ENCODE results near the gene PC. TPM values are rescaled to one million over a fixed set of nuclear protein-coding genes. Genes with fewer than 3 reads are reported as not detected.

PC gene
- polyA plus RNA-seq, 1 of the 3 experiments (the other 2 are of a cell fraction) = 9.7 TPM

DNA sequence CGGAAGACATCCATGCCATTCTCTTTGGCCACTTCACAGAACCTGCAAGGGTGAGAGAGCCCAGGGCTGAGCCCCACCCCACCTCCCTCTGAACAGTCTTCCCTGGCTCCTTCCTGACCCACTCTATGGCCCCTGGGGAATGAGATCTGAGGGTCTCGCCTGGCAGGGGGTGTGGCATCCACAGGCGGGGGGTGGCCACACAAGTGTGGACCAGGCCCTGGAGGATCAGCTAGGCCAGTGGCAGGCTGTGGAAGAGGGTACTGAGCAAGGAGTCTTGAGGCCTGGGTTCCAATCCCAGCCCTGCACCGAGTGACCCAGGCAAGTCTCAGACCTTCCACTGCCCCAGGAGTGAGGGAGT, 107.0 kb downstream of the PC start:
- no peaks in the 10 kb centered on the region for H3K27me3 ChIP-seq (ENCODE audit: insufficient read depth)
- no peaks in the 10 kb centered on the region for H3K79me2 ChIP-seq (ENCODE audit: insufficient read depth)
- peak; percentile 27 for DNase-seq
- no peak overlapping the region for H3K4me2 ChIP-seq
- H3F3A ChIP-seq (replicated peaks; ENCODE audit: insufficient read depth) = no peaks in the 10 kb centered on the region
- no peaks in the 10 kb centered on the region for H3K9me2 ChIP-seq
- H3K36me3 ChIP-seq (replicated peaks in 1 of 2; ENCODE audit: control insufficient read depth in 1 of 2, insufficient read depth in 2 of 2, low read length in 1 of 2) = peaks cover 0 to 22% of the 10 kb centered on the region in 2 experiments
- no peak overlapping the region for H3K9ac ChIP-seq
- H3K9me3 ChIP-seq = no peaks in the 10 kb centered on the region
- H3K4me3 ChIP-seq (ENCODE audit: low read depth in 2 of 2, low read length in 1 of 2) = no peak overlapping the region
- ChIA-PET CTCF (interaction anchor here (0.7 to 1.7 kb wide), 2 partner anchors 33 to 124 kb away, joined by 3 to 9 read pairs; no protein-coding TSS in a partner anchor), POLR2A (no interaction called here)
- TF ChIP-seq MAX (IDR thresholded peaks at IDR 0.05; ENCODE audit: low read depth) (no peak), RCOR1 (IDR thresholded peaks at IDR 0.05; ENCODE audit: low read length) (no peak), EP300 (IDR thresholded peaks at IDR 0.05; ENCODE audit: borderline replicate concordance in 1 of 2, low read depth in 1 of 2, low read length in 1 of 2) (no peak), TEAD4 (IDR thresholded peaks at IDR 0.05; ENCODE audit: borderline replicate concordance, insufficient read depth) (no peak)
- WGBS (ENCODE audit: low lambda C conversion rate) = 100% methylated on average over 3 of the region's 4 CpGs
- H3K4me1 ChIP-seq (ENCODE audit: control insufficient read depth in 1 of 2, insufficient read depth in 2 of 2, low read depth in 1 of 2, low read length in 1 of 2) = peaks cover 0 to 5% of the 10 kb centered on the region in 2 experiments; a peak in 1 of 4 replicates
- no peak overlapping the region for H3K27ac ChIP-seq (ENCODE audit: low read depth in 2 of 2, low read length in 1 of 2)
- no peak overlapping the region for H2AFZ ChIP-seq (ENCODE audit: low read depth)
- no peaks in the 10 kb centered on the region for H4K20me1 ChIP-seq (ENCODE audit: insufficient read depth)

DNA sequence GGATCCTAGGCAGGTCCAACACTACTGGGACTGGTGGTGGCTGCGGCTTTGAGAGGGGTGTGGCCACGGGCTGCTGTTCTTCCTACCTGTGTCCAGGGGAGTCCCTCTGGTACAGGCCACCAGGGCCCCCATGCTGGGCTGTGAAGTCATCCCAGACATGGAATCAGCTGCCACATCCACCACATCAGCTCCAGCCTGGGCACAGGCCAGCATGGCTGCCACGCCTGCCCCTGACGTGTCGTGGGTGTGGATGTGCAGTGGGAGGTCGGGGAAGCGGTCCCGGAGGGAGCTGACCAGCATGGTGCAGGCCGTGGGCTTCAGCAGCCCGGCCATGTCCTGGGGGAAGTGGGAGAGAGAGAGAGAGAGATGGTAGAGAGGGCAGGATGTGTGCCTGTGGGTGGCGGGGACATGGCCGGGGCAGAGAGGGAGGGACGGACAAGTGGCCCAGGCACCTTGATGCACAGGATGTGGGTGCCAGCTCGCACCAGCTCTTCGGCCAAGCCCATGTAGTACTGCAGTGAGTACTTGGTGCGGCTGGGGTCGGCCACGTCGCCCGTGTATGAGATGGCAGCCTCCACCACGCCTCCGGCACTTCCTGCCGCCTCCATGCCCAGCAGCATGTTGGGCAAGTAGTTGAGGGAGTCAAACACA, 107.5 kb downstream of the PC start:
- Histone ChIP-seq H2AFZ (ENCODE audit: low read depth) (no peak overlapping the region), H3K36me3 (replicated peaks in 1 of 2; ENCODE audit: control insufficient read depth in 1 of 2, insufficient read depth in 2 of 2, low read length in 1 of 2) (peaks cover 0 to 26% of the 10 kb centered on the region in 2 experiments), H3K9me2 (no peaks in the 10 kb centered on the region), H3K4me3 (ENCODE audit: low read depth in 2 of 2, low read length in 1 of 2) (no peak overlapping the region), H3K27ac (ENCODE audit: low read depth in 2 of 2, low read length in 1 of 2) (no peak overlapping the region), H3K79me2 (ENCODE audit: insufficient read depth) (no peaks in the 10 kb centered on the region; the same call in 1 of the 2 replicates), H3K27me3 (ENCODE audit: insufficient read depth) (no peaks in the 10 kb centered on the region), H3K9ac (no peak overlapping the region), H3K4me1 (ENCODE audit: control insufficient read depth in 1 of 2, insufficient read depth in 2 of 2, low read depth in 1 of 2, low read length in 1 of 2) (peaks cover 0 to 2% of the 10 kb centered on the region in 2 experiments; a peak in 1 of 4 replicates), H4K20me1 (ENCODE audit: insufficient read depth) (no peaks in the 10 kb centered on the region), H3K4me2 (no peak overlapping the region), H3F3A (replicated peaks; ENCODE audit: insufficient read depth) (no peaks in the 10 kb centered on the region), H3K9me3 (no peaks in the 10 kb centered on the region)
- TF ChIP-seq ELF1 (IDR thresholded peaks at IDR 0.05) (no peak), EZH2phosphoT487 (IDR thresholded peaks at IDR 0.05; ENCODE audit: borderline replicate concordance, low read depth) (no peak), CTCF (IDR thresholded peaks at IDR 0.05) (no peak), RCOR1 (IDR thresholded peaks at IDR 0.05; ENCODE audit: low read length) (no peak), TEAD4 (IDR thresholded peaks at IDR 0.05; ENCODE audit: borderline replicate concordance, insufficient read depth) (no peak), FOXJ3 (CRISPR knock-in tag; IDR thresholded peaks at IDR 0.05) (no peak), FOSL2 (IDR thresholded peaks at IDR 0.05; ENCODE audit: borderline replicate concordance, low read depth) (no peak)
- ChIA-PET CTCF (interaction anchor here (0.7 to 1.7 kb wide), 2 partner anchors 33 to 125 kb away, joined by 3 to 9 read pairs; no protein-coding TSS in a partner anchor), POLR2A (no interaction called here)
- peak; percentile 22 for DNase-seq
- WGBS (ENCODE audit: low lambda C conversion rate) = 96% methylated on average over 13 of the region's 23 CpGs

Data from SK-N-SH (cell line).